ENCODE results near the gene RAD51B.

GRCh38 chr14:68546839-68547238 lies 727.3 kb downstream of the RAD51B start:
- TF ChIP-seq EZH2 (IDR thresholded peaks at IDR 0.05) (no peak), POLR2AphosphoS5 (IDR thresholded peaks at IDR 0.05; ENCODE audit: borderline replicate concordance, low read depth, low read length) (no peak), FOXP2 (optimal IDR thresholded peaks at IDR 0.05; ENCODE audit: control extremely low read depth, extremely low read length, insufficient read depth) (no peak)
